Central memory CD4-positive, alpha-beta T cell (primary cell): ENCODE results near the gene ZNF277.
"Not testable (repeated sequence)": the region's sequence is repeated elsewhere in the genome, so short reads cannot be mapped to it uniquely, and the experiment has no call there.

Experiments
- DNase-seq: peaks from one replicate; pipeline ENCODE4 v3.0.0; 2022

ZNF277 gene

DNA sequence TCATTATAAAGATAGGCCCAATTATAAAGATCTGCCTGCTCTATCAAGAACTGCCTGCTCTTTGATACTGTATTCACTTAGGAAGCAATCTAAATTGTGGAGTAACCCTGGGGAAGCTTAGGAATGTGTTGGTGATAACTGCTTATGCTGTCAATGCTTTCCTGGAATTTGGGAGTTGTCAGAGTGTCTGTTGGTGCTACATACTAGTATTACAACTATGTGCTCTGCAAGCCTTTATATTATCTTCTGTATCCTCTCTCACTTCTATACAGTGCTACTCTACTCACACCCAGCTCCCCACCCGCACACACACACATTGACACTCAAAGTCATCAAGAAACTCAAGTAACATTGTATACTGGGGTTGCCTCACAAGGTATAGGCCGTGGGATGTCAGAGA lies 6.1 kb downstream of the ZNF277 start:
- DNase-seq: no peak

DNA sequence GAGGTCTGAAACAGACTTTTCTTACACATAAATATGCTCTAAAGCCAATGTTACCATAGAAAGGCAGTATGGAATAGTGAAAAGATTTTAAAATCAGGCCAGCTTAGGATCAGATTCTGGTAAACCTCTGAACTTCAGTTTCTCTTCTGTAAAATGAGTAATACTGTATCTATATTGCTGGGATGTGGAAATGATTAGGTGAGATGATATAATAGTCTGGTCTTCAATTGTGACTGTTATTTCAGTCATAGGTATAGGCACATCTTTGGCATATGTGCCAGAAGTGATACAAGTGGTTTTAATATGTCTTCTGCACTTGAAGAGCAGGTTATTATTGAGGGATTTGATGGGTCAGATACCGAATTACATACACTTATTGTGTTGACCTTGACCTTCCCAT lies 7.2 kb downstream of the ZNF277 start:
- no peak for DNase-seq

DNA sequence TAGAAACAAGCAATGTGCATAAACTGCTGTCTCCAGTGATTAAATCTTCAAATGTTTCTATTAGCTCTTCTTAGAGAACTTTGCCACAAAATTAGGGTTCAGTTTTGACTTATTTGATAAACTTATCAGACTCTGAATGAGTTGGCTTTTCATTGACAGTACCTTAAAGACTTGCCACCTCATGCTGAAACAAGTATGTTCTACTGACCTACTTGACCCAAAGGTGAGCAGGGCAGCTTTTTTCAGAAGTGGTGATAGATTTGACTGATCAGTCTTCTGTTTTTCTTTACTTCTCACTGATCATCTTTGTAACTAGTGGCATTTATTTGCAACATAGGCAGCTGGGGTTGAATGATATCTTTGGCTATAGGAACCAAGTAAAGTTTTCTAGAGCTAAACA lies 7.8 kb downstream of the ZNF277 start:
- no peak for DNase-seq

DNA sequence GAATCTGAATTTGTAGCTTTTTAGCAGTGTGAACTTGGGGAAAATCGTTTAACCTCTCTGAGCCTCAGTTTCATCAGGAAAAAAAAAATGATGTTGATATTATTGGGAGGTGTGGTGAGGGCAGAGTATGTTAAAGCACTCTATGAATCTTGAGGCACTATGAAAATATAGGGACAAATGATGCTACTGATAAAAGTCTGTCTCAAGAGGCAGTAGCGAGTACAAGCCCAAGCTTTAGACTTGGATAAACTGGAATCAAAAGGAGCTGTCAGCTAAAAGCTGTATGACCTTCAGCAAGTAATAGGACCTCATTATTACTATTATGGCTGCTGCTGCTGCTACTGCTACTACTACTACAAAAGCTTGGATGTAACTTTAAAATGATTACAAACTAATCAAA lies 8.4 kb downstream of the ZNF277 start:
- DNase-seq: no peak

DNA sequence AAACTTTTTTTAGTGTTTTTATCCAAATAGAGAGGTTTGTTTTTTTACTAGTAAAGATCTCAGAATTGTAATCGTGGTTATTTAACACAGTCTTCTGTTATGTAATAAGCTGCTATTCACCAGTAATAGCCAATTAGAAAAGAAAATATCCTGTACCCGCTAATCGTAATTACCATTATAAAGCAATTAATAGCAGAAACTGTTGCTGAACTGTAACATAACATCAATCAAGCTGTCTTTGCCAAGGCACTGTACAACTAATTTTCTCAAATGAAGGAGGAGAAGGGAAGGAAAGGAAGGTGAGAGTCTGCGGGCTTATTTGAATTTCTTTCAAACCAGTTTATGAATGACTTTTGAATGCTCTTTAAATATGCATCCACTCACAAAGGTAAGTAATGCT lies 9.3 kb downstream of the ZNF277 start:
- DNase-seq: no peak

DNA sequence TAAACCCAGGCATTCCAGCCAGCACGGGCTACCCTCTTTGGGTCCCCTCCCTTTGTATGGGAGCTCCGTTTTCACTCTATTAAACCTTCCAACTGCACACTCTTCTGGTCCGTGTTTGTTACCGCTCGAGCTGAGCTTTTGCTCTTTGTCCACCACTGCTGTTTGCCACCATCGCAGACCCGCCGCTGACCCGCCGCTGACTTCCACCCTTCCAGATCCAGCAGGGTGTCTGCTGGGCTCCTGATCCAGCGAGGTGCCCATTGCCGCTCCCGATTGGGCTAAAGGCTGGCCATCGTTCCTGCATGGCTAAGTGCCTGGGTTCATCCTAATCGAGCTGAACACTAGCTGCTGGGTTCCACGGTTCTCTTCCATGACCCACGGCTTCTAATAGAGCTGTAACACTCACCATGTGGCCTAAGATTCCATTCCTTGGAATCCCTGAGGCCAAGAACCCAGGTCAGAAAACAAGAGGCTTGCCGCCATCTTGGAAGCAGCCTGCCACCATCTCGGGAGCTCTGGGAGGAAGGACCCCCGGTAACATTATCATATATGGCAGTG lies 14.5 kb downstream of the ZNF277 start:
- DNase-seq: no peak

DNA sequence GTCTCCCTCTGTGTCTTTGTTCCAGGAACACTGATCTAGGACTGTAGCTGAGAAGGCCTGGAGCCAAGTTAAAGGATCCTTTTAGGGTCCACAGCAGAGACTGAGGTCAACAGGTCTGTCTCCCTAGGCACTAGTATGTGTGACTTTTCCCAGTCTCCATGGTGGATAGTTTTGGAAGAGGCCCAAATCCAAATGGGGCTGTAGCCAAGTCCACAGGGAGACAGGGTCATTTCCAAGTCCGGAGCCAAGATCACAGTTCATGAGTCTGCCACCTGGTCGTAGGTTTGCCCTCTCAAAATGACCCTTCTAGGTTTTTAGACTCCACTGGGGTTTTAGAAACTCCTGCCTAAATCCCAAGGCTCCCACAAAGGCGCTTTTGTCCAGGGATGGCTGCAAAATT lies 16.8 kb downstream of the ZNF277 start:
- DNase-seq: no peak

DNA sequence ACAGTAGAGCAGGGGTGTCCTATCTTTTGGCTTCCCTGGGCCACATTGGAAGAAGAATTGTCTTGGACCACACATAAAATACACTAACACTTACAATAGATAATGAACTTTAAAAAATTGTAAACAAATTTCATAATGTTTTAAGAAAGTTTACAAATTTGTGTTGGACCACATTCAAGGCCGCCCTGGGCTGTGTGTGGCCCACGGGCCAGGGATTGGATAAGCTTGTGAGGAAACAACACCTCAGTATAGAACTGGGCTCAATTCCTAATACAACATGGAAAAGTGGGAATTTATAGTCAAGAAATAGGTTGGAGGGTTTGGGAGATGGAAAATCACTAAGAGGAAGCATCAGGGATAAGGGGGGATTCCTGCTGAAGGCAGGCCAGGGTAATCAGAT lies 17.7 kb downstream of the ZNF277 start:
- no peak for DNase-seq

DNA sequence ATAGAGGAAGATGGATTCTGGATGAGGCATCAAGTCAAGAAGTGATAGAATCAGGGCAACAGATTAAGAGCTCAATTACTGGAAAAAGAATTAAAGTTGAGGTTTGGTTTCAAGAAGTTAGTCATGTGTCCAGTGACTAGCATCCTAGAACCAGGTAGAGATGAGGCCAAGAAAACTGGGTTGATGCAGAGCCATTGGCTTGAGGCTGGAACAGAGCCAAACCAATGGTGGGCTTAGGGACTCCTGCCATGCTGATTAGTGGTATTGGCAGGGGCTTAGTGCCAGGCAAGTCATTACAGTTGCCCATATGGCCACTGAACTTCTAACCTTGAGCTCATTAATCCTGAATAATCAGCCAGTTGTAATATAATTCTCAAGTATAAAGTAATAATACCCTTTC lies 18.5 kb downstream of the ZNF277 start:
- DNase-seq: no peak

DNA sequence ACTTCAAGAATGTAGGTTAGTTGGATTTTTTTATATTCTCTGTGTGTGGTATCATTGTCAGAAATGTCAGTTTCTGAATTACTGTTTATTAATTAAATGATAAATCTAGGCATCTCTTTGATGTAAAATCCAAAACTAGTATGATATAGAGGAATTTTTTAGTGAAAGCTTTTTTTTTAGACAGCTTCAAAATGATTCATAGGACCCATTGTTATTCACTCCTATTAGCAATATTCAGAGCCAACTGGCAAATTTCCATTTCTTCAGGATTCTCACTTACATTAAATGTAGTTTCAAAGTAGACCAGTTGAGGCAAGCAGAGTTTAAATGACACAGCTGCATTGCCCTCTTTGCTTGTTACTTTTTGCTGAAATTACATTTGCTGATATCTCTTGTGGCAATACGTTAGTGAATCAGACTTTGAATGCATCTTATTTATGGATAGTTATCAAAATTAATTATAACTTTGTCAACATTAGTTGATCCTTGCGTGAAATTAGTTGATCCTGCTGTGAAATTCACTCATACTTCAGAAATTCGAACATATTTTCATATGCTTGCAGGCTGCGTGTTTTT lies 20.3 kb downstream of the ZNF277 start:
- DNase-seq: no peak

DNA sequence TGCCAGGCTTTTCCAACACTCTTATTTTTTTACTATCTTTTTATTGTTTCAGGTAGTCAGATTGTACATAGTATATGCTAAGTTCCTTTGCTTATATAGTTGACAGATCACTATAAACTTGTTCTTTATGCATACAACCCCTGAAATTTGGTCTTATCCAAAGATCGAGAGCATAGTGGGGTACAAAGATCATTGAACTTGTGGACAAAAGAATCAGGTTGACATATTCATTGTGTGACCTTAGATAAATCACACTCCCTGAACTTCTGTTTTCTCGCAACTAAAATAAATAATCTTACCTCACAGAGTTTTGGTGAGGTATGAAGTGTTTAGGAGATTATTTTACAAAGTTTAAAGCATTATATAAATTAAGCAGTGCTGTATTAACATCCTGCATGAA lies 22.1 kb downstream of the ZNF277 start:
- DNase-seq: no peak

DNA sequence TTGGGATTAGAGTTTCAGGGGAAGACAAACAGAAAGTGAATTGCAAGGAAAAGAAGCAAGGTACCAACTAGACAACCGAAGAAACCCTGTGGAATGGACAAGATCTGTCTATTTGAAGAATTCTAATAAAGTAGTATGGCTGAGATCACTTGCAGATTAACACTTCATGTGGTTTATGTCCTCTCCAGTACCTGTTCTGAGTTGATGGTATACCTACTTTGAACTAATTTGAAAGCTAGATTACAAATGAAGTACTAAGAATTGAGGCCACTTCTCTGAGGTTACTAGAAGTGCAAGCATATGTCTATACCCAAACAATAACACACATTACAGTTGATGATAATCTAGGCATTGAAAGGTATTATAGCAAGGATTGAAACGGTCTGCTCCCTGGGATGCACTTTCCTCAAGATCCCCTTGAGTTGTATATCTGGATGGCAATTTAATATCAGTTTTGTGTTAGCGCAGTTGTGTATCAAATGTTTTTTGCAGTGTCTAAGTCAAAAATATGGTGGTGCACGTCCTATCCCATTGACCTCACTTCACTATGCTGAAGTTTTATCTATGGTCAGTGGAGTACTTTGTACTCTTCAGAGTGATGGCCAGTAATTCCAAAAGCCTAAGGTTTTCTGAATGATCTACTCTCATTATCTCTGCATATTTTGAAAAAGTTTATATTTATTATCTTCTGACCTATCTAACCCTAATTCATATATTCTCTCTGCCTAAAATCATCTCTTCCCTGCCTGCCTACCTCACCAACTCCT lies 25.9 kb downstream of the ZNF277 start:
- no peak for DNase-seq

DNA sequence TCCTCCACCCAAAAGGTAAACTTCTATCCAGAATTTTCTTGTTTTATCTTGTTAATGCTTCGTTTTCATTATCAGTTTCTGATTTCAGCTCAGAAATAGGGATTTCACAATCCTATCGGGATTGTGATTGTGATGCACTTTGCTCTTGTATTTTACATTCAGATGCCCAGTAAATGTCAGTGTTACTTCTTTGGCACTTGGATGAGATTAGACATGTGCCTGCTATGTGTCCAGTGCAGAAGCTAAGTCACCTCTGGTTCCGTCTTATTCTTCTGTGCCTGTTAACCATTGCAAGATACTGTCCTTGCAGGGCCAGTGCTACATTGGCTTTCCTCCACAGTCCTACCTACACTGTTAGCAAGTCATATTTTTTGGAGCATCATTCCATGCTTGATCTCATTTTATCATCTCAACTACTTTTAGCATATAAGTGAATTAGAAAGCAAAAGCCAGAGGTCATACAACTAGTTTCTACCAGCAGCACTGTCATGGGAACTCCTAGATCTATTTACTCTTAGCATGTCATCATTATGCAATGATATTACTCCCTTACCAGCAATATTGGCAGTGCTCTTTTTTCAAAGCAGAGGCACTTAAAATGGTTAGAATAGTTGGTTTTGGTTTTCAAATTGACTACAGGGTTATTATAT lies 26.7 kb downstream of the ZNF277 start:
- DNase-seq: no peak

DNA sequence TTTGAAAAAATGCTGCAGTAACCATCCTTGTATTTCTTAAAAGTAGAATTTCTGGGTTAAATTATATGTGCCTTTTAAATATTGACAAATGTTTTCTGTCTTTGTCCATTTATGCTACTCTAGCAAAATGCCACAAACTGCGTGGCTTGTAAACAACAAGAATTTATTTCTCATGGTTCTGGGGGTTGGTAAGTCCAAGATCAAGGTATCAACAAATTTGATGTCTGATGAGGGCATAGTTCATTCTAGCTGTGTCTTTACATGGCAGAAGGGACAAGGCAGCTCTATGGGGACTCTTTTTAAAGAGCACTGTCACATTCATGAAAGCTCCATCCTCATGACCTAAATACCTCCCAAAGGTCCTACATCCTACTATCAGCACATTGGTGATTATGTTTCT lies 27.7 kb downstream of the ZNF277 start:
- DNase-seq: no peak

DNA sequence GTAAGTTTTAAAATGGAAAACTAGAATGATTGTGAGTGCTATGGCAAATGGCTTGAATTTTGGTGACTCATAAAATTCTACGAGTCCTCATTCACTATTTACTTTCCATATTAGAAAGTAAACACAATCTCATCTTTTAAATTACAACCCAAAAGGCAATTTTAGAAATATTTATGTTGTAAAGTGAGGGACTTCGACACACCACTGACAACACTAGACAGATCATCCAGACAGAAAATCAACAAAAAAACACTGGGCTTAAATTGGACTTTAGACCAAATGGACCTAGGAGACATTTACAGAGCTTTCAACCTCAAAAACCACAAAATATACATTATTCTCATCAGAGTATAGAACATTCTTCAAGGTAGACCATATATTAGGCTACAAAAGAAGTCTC lies 30.1 kb downstream of the ZNF277 start:
- no peak for DNase-seq

DNA sequence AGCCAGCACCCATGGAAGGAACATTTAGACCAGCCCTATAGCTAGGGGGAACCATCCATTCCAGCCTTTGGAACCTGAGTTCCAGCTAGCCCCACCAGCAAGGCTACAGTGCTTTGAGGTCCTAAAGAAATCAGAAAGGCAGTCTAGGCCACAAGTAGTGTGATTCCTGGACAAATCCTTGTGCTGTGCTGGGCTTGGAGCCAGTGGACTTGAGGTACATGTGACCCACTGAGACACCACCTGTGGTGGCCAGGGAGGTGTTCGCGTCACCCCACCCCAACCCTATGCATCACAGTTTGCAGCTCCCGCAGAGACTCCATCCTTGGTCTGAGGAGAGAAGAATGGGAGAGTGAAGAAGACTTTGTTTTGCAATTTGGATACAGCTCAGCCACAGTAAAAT lies 31.8 kb downstream of the ZNF277 start:
- DNase-seq: no peak

DNA sequence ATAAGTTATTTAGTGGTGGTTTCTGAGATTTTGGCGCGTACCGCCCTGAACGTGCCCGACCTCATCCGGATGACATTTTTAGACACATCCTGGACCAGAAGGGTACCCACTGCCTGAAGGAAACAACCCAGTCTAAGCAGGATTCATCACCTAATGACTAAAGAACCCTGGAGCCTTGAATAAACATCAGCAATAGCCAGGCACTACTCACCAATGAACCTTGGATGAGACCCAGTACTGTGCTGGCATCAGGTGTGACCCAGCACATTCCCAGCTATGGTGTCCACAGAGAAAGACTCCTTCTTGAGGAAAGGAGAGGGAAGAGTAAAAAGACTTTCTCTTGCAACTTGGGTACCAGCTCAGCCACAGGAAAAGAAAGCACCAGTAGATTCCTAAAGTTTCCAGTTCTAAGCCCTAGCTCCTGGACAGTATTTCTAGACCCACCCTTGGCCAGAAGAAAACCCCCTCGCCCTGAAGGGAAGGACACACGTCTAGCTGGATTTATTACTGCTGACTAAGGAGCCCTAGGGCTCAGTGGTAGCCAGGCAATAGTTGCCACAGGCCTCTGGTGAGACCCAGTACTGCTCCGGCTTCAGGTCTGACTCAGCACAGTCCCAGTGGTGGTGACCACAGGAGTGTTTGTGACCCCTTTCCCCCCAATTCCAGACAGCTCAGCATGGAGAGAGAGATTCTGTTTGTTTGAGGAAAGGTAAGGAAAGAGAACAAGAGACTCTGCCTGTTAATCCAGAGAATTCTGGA lies 32.5 kb downstream of the ZNF277 start:
- DNase-seq: no peak

DNA sequence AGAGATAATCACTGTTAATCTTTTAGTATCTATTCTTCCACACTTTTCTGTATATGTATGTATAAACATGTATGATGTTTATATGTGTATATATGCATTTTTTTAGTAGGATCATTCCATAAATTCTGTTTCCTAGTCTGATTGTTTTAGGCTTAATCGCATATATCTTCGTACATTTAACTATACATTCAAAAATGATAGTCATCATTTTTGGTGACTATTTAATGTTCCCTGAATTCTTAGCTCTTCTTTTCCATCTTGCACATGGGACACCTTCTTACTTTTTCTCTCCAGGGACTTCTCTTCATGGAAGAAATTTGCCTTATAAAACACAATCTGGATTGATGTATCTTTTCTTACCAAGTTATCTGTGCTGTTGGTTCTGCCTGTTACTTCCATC lies 42.1 kb downstream of the ZNF277 start:
- no peak for DNase-seq

DNA sequence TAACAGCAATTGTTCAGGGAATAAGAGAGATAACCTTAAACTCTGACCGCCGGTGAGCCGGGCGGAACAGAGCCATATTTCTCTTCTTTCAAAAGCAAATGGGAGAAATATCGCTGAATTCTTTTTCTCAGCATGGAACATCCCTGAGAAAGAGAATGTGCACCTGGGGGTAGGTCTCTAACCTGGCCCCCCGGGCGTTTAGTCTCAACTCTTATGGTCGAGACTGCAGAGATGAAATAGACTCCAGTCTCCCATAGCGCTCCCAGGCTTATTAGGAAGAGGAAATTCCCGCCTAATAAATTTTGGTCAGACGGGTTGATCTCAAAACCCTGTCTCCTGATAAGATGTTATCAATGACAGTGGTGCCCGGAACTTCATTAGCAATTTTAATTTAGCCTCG lies 43.5 kb downstream of the ZNF277 start:
- DNase-seq: not testable (repeated sequence)

DNA sequence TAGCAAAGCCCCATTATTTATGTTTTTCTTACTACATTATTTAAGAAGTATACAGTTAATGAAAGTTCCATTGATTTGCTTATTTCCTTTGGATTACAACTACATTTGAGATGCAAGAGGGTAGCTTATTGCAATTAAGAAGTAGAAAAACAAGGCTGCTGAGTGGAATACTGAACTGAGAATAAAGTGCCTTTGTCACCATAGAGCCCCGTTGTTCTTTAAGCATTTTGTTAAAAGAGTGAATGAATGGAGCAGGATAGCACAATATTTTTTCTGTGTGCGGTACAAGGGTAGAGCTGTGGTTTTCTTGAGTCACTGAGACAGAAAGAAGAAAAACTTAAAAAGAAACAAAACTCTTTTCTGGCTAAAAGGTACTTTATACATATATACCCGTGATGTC lies 45.6 kb downstream of the ZNF277 start:
- DNase-seq: no peak

DNA sequence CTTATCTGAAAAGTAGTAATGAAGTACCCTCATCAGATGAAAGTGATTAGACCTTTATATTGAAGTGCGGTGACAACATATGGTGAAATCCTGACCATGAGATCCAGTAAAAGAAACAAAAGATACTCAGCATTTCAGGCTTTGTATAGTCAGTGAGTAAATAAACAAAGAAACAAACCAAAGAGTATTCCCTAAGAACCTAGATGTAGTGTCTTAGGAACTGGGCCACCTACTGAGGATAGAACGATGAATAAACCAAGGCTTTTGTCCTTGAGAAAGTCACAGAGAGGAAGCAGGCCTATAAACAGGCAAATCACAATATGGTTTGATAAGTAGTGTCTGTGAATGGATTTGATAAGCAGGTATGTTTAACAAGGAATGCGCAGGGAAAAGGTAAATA lies 46.2 kb downstream of the ZNF277 start:
- no peak for DNase-seq

DNA sequence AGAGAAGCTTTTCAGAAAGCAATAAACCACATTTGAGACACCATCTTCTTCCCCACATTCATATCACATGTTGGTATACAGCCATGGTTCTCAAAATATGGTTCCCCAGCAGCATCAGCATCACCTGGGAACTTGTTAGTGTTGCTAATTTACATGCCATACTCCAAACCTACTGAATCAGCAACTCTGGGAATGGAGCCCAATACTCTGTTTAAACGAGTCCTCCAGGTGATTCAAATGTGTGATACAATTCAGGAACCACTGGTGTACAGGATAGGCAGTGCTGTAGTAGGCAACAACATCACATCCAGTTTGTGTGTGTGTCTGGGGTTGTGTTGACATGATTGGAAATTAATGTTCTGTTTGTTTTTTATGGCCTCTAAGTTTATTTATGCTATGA lies 47.7 kb downstream of the ZNF277 start:
- no peak for DNase-seq

DNA sequence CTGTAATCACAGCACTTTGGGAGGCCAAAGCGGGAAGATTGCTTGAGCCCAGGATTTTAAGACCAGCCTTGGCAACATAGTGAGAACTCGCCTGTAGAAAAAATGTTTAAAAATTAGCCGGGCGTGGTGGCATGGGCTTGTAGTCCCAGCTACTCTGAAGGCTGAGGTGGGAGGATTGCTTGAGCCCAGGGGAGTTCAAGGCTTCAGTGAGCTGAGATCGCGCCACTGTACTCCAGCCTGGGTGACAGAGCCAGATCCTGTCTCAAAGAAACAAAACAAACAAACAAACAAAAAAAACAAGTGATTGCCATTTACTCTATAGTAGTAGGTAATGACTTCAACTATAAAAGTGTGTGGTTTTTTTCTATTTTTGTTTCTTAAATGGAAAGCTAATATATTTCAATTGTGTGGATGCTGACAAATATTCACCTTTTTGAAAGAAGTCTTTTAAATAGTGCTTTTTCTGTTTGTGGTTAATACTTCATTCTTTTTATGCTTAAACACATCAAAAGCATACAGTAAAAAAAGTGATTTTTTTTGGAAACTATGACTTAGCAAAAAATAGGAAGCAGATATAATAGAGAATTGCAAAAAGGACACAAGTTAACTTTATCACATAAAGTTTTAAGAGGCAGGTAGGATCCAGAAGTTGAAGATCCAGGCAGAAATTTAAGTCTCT lies 48.4 kb downstream of the ZNF277 start:
- DNase-seq: no peak
